Common myeloid progenitor, CD34-positive (primary cell): ENCODE data around the gene PCSK5.

Experiments
- CTCF ChIA-PET: fragments of 350-600 bp; sonication (Branson Sonifier 250); formaldehyde crosslinking; loops from one replicate; lab custom pipeline; 2021; ENCODE audit warnings: antibody characterized with exemption; lab: Charles Lee
- POLR2A ChIA-PET: fragments of 350-600 bp; sonication (Branson Sonifier 250); formaldehyde crosslinking; loops from one replicate; lab custom pipeline; 2021; ENCODE audit warnings: antibody characterized with exemption; lab: Charles Lee
- DNase-seq, 3 donors: peaks; one replicate each; pipeline versions ENCODE4 v3.0.0 to v3.0.0-alpha.2; 2013
- H3K27ac ChIP-seq, 2 experiments: 1 replicate in 1 of 2; 2 replicates in 1 of 2; pipeline ENCODE4 v1.7.0; 2013; ENCODE audit warnings: inconsistent platforms in 2 of 2, low read length in 2 of 2, mild to moderate bottlenecking in 2 of 2, low read depth in 1 of 2, moderate library complexity in 1 of 2; ENCODE audit not compliant: severe bottlenecking in 2 of 2, insufficient read depth in 1 of 2, poor library complexity in 1 of 2
- H3K27me3 ChIP-seq, 5 experiments: replicated peaks in 2 of 5; 1 replicate in 3 of 5; 2 replicates in 2 of 5; pipeline versions ENCODE4 v1.6.1 to v1.7.0; 2013; ENCODE audit warnings: low read length in 4 of 5, mild to moderate bottlenecking in 2 of 5, moderate library complexity in 2 of 5, inconsistent platforms in 1 of 5; ENCODE audit not compliant: insufficient read depth in 5 of 5, control insufficient read depth in 4 of 5
- H3K36me3 ChIP-seq, 4 experiments: 1 replicate in 2 of 4; 2 replicates in 2 of 4; pipeline versions ENCODE4 v1.6.1 to v1.7.0; 2013; ENCODE audit warnings: low read length in 3 of 4, control low read depth in 1 of 4, mild to moderate bottlenecking in 1 of 4; ENCODE audit not compliant: control insufficient read depth in 4 of 4, insufficient read depth in 4 of 4
- H3K4me1 ChIP-seq, 4 experiments: 1 replicate in 3 of 4; 2 replicates in 1 of 4; pipeline versions ENCODE4 v1.6.1 to v1.7.1; 2013; ENCODE audit warnings: low read length in 3 of 4, mild to moderate bottlenecking in 3 of 4, control low read depth in 1 of 4, inconsistent platforms in 1 of 4, moderate library complexity in 1 of 4; ENCODE audit not compliant: control insufficient read depth in 4 of 4, insufficient read depth in 4 of 4; ENCODE audit errors: control extremely low read depth in 1 of 4
- H3K4me3 ChIP-seq, 7 experiments: 1 replicate in 4 of 7; 2 replicates in 3 of 7; pipeline versions ENCODE4 v1.5.1 to v1.7.0; 2013; ENCODE audit warnings: mild to moderate bottlenecking in 7 of 7, low read length in 6 of 7, moderate library complexity in 6 of 7, inconsistent platforms in 2 of 7, low read depth in 2 of 7, control low read depth in 1 of 7; ENCODE audit not compliant: insufficient read depth in 4 of 7, control insufficient read depth in 1 of 7; ENCODE audit errors: extremely low read depth in 1 of 7
- H3K9me3 ChIP-seq, 5 experiments: 1 replicate in 4 of 5; 2 replicates in 1 of 5; pipeline versions ENCODE4 v1.6.1 to v1.7.1; 2013; ENCODE audit warnings: low read length in 4 of 5, mild to moderate bottlenecking in 2 of 5, inconsistent platforms in 1 of 5, low read depth in 1 of 5, moderate library complexity in 1 of 5; ENCODE audit not compliant: control insufficient read depth in 4 of 5, insufficient read depth in 2 of 5; ENCODE audit errors: control extremely low read depth in 1 of 5
- WGBS: methylation state at CpG from one replicate; pipeline ENCODE4 v1.1.5; 2013; ENCODE audit not compliant: insufficient coverage; 5-methylcytosine and 5-hydroxymethylcytosine counted together

The PCSK5 gene

GRCh38 chr9:76004526-76004925 is 114.1 kb downstream of the PCSK5 start:
- H3K4me1 ChIP-seq = no peaks in the 10 kb centered on the region
- no peaks in the 10 kb centered on the region for H3K36me3 ChIP-seq
- ChIA-PET POLR2A (no interaction called here), CTCF (no interaction called here)
- no peak for DNase-seq
- no peak overlapping the region for H3K27ac ChIP-seq
- H3K4me3 ChIP-seq = no peak overlapping the region
- H3K9me3 ChIP-seq = no peaks in the 10 kb centered on the region
- no CpG with 5 or more reads among the region's 1 CpG for WGBS
- no peaks in the 10 kb centered on the region for H3K27me3 ChIP-seq

- Histone ChIP-seq H3K27ac (no peak overlapping the region), H3K36me3 (no peaks in the 10 kb centered on the region), H3K4me3 (no peak overlapping the region), H3K27me3 (no peaks in the 10 kb centered on the region), H3K9me3 (no peaks in the 10 kb centered on the region), H3K4me1 (no peaks in the 10 kb centered on the region)
- ChIA-PET POLR2A (interaction anchor here (0.6 kb wide), 1 partner anchor 26 kb away, joined by 3 read pairs; no protein-coding TSS in a partner anchor), CTCF (interaction anchor here (0.6 kb wide), 1 partner anchor 302 kb away, joined by 3 read pairs; no protein-coding TSS in a partner anchor)
- WGBS = 88% methylated on average over 1 of the region's 3 CpGs
- DNase-seq = no peak
Observed at GRCh38 chr9:76007935-76008334, 117.5 kb downstream of the PCSK5 start.

- Histone ChIP-seq H3K4me1 (peaks cover 5 to 19% (median 12%) of the 10 kb centered on the region in 4 experiments), H3K9me3 (no peaks in the 10 kb centered on the region), H3K36me3 (no peaks in the 10 kb centered on the region), H3K27me3 (no peaks in the 10 kb centered on the region), H3K4me3 (no peak overlapping the region), H3K27ac (no peak overlapping the region)
- no CpG with 5 or more reads among the region's 2 CpGs for WGBS
- DNase-seq = no peak
- POLR2A ChIA-PET = no interaction called here
- CTCF ChIA-PET = no interaction called here
Observed at GRCh38 chr9:76013809-76014208, 123.3 kb downstream of the PCSK5 start.

GRCh38 chr9:76018235-76018634 is 127.8 kb downstream of the PCSK5 start:
- no peak overlapping the region for H3K4me3 ChIP-seq
- H3K36me3 ChIP-seq = no peaks in the 10 kb centered on the region
- CTCF ChIA-PET = no interaction called here
- no peaks in the 10 kb centered on the region for H3K27me3 ChIP-seq
- H3K27ac ChIP-seq = no peak overlapping the region
- DNase-seq = no peak
- WGBS = 91% methylated on average over 11 of the region's 12 CpGs
- no peaks in the 10 kb centered on the region for H3K9me3 ChIP-seq
- POLR2A ChIA-PET = no interaction called here
- peaks cover 9 to 39% (median 24%) of the 10 kb centered on the region in 4 experiments for H3K4me1 ChIP-seq

GRCh38 chr9:76018761-76019160 is 128.3 kb downstream of the PCSK5 start:
- WGBS = 60% methylated on average over 2 of the region's 2 CpGs
- H3K27ac ChIP-seq = no peak overlapping the region
- H3K9me3 ChIP-seq = no peaks in the 10 kb centered on the region
- POLR2A ChIA-PET = no interaction called here
- H3K27me3 ChIP-seq = no peaks in the 10 kb centered on the region
- no peaks in the 10 kb centered on the region for H3K36me3 ChIP-seq
- peaks cover 9 to 39% (median 23%) of the 10 kb centered on the region in 4 experiments for H3K4me1 ChIP-seq
- CTCF ChIA-PET = no interaction called here
- no peak overlapping the region for H3K4me3 ChIP-seq
- DNase-seq = peak in 1 of 3 donors; percentile 26

GRCh38 chr9:76020652-76021051 is 130.2 kb downstream of the PCSK5 start:
- WGBS = 12% methylated on average over 5 of the region's 10 CpGs
- DNase-seq = peak; percentile 15 to 22 (median 18)
- CTCF ChIA-PET = no interaction called here
- Histone ChIP-seq H3K36me3 (no peaks in the 10 kb centered on the region), H3K4me1 (peaks cover 8 to 36% (median 17%) of the 10 kb centered on the region in 4 experiments), H3K27ac (no peak overlapping the region), H3K4me3 (peak overlapping the region in 1 of 7 experiments; percentile 42), H3K27me3 (no peaks in the 10 kb centered on the region), H3K9me3 (no peaks in the 10 kb centered on the region)
- POLR2A ChIA-PET = no interaction called here

- ChIA-PET POLR2A (no interaction called here), CTCF (no interaction called here)
- DNase-seq = no peak
- H3K27me3 ChIP-seq = no peaks in the 10 kb centered on the region
- WGBS = no CpG with 5 or more reads among the region's 5 CpGs
- H3K4me1 ChIP-seq = peaks cover 13 to 49% (median 23%) of the 10 kb centered on the region in 4 experiments
- H3K9me3 ChIP-seq = no peaks in the 10 kb centered on the region
- no peak overlapping the region for H3K27ac ChIP-seq
- no peak overlapping the region for H3K4me3 ChIP-seq
- no peaks in the 10 kb centered on the region for H3K36me3 ChIP-seq
Observed at GRCh38 chr9:76022317-76022716, 131.8 kb downstream of the PCSK5 start.
